SU-DHL-6 (cell line): ENCODE measurements around the gene METTL24.

ENCODE experiments used
- CTCF ChIP-seq: fragments of 200-600 bp; sonication (generic); IDR thresholded peaks from one replicate; pipeline ENCODE4 v1.5.1; 2017; ENCODE audit warnings: antibody characterized with exemption, mild to moderate bottlenecking, low read length, moderate library complexity; ENCODE audit not compliant: insufficient read depth, poor library complexity, severe bottlenecking
- EZH2phosphoT487 ChIP-seq: fragments of 200-600 bp; sonication (generic), shearing (Covaris generic); conservative IDR thresholded peaks from 2 replicates; pipeline ENCODE4 v1.6.1; 2018; ENCODE audit warnings: mild to moderate bottlenecking, antibody characterized with exemption, low read length, moderate library complexity, mixed read lengths

GRCh38 chr6:110356778-110357177 is 1.4 kb downstream of the METTL24 start:
- TF ChIP-seq CTCF (no peak), EZH2phosphoT487 (no peak)
